Coronary artery (tissue), 2 donors: ENCODE results near the gene RNF208.

ENCODE experiments used
- DNase-seq: peaks from one replicate; pipeline ENCODE4 v3.0.0-alpha.2; 2017; ENCODE audit warnings: low spot score
- H3K27ac ChIP-seq, 2 donors: fragments of 200-600 bp; sonication (generic); one replicate each; pipeline ENCODE4 v1.5.1; 2016 to 2019
- H3K4me3 ChIP-seq: fragments of 200-600 bp; sonication (generic); 2 replicates; pipeline ENCODE4 v1.5.1; 2016; ENCODE audit warnings: mild to moderate bottlenecking, moderate library complexity
- TF ChIP-seq, protein P1 (sequence below): fragments of 200-600 bp; sonication (generic); IDR thresholded peaks from one replicate; pipeline ENCODE4 v1.5.1; 2019; ENCODE audit warnings: antibody characterized with exemption

RNF208 gene

DNA sequence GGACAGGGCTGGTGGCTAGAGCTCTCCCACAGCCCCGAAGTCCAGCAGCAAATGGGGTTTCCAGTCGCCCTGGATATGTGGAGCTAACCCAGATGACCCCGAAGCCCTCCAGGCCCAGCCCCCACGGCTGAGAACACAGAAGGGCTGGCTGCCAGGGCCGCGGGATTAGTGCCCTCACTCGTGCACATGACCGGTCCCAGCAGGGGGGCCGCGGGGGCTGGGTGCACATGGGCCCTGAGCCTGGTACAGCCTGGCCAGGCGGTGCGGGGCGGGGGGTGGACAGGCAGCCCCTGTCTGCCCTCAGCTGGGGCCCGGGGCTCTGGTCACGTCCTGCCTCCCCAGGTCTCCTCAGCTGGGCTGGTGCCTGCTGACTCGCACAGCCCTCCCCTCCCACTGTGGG is 27.7 kb downstream of the RNF208 start:
- DNase-seq: no peak
- TF ChIP-seq, protein P1, sequence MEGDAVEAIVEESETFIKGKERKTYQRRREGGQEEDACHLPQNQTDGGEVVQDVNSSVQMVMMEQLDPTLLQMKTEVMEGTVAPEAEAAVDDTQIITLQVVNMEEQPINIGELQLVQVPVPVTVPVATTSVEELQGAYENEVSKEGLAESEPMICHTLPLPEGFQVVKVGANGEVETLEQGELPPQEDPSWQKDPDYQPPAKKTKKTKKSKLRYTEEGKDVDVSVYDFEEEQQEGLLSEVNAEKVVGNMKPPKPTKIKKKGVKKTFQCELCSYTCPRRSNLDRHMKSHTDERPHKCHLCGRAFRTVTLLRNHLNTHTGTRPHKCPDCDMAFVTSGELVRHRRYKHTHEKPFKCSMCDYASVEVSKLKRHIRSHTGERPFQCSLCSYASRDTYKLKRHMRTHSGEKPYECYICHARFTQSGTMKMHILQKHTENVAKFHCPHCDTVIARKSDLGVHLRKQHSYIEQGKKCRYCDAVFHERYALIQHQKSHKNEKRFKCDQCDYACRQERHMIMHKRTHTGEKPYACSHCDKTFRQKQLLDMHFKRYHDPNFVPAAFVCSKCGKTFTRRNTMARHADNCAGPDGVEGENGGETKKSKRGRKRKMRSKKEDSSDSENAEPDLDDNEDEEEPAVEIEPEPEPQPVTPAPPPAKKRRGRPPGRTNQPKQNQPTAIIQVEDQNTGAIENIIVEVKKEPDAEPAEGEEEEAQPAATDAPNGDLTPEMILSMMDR: no peak
- H3K27ac ChIP-seq: no peak overlapping the region
- H3K4me3 ChIP-seq: no peak overlapping the region

- Histone ChIP-seq H3K27ac (no peak overlapping the region), H3K4me3 (no peak overlapping the region)
- TF ChIP-seq, protein P1: no peak
- no peak for DNase-seq
These were observed 28.3 kb downstream of the RNF208 start for GRCh38 chr9:137193771-137194170.

- no peak overlapping the region for H3K4me3 ChIP-seq
- TF ChIP-seq, protein P1: no peak
- H3K27ac ChIP-seq: no peak overlapping the region
- DNase-seq: no peak
These were observed 29.2 kb downstream of the RNF208 start for GRCh38 chr9:137192859-137193258.

GRCh38 chr9:137192448-137192780 is 29.6 kb downstream of the RNF208 start:
- TF ChIP-seq, protein P1: no peak
- Histone ChIP-seq H3K4me3 (no peak overlapping the region), H3K27ac (peak overlapping the region in 1 of 2 donors; percentile 1)
- no peak for DNase-seq

DNA sequence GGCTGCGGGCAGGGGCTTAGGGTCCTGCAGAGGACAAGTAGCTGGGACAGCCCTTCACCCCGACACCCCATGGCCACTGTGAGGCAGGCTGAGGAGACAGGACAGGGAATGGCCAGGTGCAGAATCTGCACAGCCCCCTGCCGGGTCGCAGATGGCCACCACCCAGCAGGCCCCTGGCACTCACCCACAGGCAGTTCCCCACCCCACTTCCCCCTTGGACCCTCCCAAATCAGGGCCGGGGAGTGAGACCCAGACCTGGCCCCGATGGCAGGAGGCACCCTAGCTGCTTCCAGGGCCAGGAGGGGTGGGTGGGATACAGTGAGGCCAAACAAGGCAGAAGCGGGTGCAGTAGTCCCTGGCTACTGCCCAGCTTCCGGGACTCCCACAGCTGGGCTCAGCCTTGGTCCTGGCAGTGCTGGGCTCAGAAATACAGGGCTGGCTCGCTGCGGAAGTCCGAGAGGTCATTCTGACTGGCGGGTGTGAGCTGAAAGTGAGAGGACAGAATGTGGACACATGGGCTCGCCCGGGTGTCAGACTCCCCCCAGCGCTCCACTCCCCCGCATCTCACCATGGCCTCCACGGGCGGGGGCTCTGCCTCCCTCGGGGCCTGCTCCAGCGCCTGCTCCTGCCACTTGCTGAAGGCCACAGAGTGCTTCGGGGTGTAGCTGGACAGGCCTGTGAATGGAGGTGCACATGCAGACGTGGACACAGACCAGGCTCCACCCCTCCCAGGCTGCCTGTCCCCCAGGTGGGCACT is 30.2 kb downstream of the RNF208 start:
- Histone ChIP-seq H3K4me3 (no peak overlapping the region), H3K27ac (peak overlapping the region in 1 of 2 donors; percentile 1)
- no peak for DNase-seq
- TF ChIP-seq, protein P1: no peak

GRCh38 chr9:137191245-137191644 is 30.8 kb downstream of the RNF208 start:
- TF ChIP-seq, protein P1: no peak
- no peak overlapping the region for H3K27ac ChIP-seq
- H3K4me3 ChIP-seq: no peak overlapping the region
- DNase-seq: no peak

DNA sequence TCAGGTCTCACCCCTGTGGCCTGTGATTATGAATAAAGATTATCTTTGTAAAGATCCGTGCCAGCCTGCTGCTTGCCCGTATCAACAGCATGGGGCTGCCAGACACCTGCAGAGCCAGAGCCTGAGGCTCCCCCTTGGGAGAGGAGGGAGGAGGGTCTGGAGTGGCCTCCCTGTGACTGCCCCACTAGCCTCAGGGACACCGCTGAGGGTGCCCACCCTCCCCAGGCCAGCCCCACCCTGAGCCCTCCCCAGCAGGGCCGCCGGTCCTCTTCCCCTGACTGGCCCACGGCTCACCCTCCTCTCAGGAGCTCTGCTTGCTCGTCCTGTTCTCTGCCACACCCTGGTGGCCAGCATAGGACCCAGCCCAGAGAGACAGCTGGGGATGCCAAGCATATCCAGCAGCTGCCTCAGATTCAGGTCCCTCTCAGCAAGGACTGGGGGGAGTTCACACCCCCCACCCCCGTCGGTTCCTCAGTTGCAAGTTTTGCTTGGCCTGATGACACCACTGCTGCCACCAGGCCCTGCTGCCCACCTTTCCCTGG is 31.7 kb downstream of the RNF208 start:
- H3K4me3 ChIP-seq: no peak overlapping the region
- DNase-seq: no peak

More for the DNA sequence above, 31.7 kb downstream of the RNF208 start:
- TF ChIP-seq, protein P1: no peak
- peak overlapping the region in 1 of 2 donors; percentile 98 for H3K27ac ChIP-seq
